Measurements from ENCODE around the gene TNNC1.
A peak's percentile ranks its signal among the peaks of the same experiment; 100 is the strongest.

- no peak for TF ChIP-seq EZH2 (IDR thresholded peaks at IDR 0.05; ENCODE audit: insufficient read depth, low read length)
- TF ChIP-seq, protein P1, sequence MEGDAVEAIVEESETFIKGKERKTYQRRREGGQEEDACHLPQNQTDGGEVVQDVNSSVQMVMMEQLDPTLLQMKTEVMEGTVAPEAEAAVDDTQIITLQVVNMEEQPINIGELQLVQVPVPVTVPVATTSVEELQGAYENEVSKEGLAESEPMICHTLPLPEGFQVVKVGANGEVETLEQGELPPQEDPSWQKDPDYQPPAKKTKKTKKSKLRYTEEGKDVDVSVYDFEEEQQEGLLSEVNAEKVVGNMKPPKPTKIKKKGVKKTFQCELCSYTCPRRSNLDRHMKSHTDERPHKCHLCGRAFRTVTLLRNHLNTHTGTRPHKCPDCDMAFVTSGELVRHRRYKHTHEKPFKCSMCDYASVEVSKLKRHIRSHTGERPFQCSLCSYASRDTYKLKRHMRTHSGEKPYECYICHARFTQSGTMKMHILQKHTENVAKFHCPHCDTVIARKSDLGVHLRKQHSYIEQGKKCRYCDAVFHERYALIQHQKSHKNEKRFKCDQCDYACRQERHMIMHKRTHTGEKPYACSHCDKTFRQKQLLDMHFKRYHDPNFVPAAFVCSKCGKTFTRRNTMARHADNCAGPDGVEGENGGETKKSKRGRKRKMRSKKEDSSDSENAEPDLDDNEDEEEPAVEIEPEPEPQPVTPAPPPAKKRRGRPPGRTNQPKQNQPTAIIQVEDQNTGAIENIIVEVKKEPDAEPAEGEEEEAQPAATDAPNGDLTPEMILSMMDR (IDR thresholded peaks at IDR 0.05; ENCODE audit: insufficient read depth, low read depth, low read length): peak; percentile 93
These were observed 25.5 kb downstream of the TNNC1 start for GRCh38 chr3:52428151-52429005.

Data from astrocyte (in vitro differentiated cells and primary cell).